Thoracic aorta (tissue), 2 donors: ENCODE measurements around the gene ZNRF3. TPM values are rescaled to one million over a fixed set of nuclear protein-coding genes. Genes with fewer than 3 reads are reported as not detected.

ENCODE experiments used
- ATAC-seq: fragments of 150-250 bp; one replicate; pipeline ENCODE4 v1.8.0; 2017; ENCODE audit warnings: low read depth; ENCODE audit not compliant: insufficient number of reproducible peaks, low FRiP score
- DNase-seq: peaks from one replicate; pipeline ENCODE4 v3.0.0-alpha.2; 2020; ENCODE audit warnings: low spot score
- H3K27ac ChIP-seq, 2 donors: fragments of 200-600 bp; sonication (generic); 1 replicate in 1 of 2; 2 replicates in 1 of 2; pipeline ENCODE4 v1.5.1; 2016; ENCODE audit warnings: mild to moderate bottlenecking in 2 of 2, moderate library complexity in 2 of 2
- H3K27me3 ChIP-seq: fragments of 200-600 bp; sonication (generic); replicated peaks from 2 replicates; pipeline ENCODE4 v1.6.0; 2016; ENCODE audit warnings: mild to moderate bottlenecking; ENCODE audit not compliant: insufficient read depth
- H3K36me3 ChIP-seq: fragments of 200-600 bp; sonication (generic); one replicate; pipeline ENCODE4 v1.5.1; 2016
- H3K4me1 ChIP-seq, 2 donors: fragments of 200-600 bp; sonication (generic); 1 replicate in 1 of 2; 2 replicates in 1 of 2; pipeline versions ENCODE4 v1.5.1 to v1.6.0; 2016; ENCODE audit warnings: low read depth in 2 of 2, mild to moderate bottlenecking in 1 of 2; ENCODE audit not compliant: control insufficient read depth in 1 of 2
- H3K4me3 ChIP-seq: fragments of 200-600 bp; sonication (generic); 2 replicates; pipeline ENCODE4 v1.5.1; 2016; ENCODE audit warnings: mild to moderate bottlenecking
- H3K9me3 ChIP-seq: fragments of 200-600 bp; sonication (generic); 2 replicates; pipeline ENCODE4 v1.5.1; 2016
- total RNA-seq, 2 donors: library from RNA; depleted of rRNA; stranded (reverse); fragments of >200 nt; gene quantifications; one replicate each; pipeline versions ENCODE4 v1.1.0 to v1.2.3, GENCODE V29; 2016
- TF ChIP-seq, protein P1 (sequence below): fragments of 200-600 bp; sonication (generic); IDR thresholded peaks from one replicate; pipeline ENCODE4 v1.5.1; 2019; ENCODE audit warnings: antibody characterized with exemption

ZNRF3 gene
- total RNA-seq, 2 donors from 2014 or later: 17.2 to 23.1 TPM

DNA sequence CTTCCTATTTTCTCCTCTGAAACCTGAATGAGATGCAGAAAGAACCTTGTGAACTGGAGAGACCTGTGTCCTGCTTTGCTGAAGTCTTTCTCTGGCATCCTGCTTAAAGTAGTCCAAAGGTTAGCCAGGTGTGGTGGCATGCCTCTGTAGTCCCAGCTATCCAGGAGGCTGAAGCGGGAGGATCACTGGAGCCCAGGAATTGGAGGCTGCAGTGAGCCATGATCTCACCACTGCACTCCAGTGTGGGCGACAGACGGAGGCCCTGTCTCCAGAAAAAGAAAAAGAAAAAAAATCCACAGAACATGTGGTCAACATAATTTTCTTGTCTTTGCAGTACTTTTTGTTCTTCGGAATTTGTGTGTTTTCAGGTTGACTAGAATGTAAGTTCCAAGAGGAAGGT is 187.1 kb downstream of the ZNRF3 start:
- Histone ChIP-seq H3K4me3 (no peak overlapping the region), H3K27ac (no peak overlapping the region), H3K36me3 (no peaks in the 10 kb centered on the region), H3K27me3 (no peaks in the 10 kb centered on the region), H3K4me1 (peaks cover 15 to 28% of the 10 kb centered on the region in 2 donors), H3K9me3 (no peaks in the 10 kb centered on the region)
- DNase-seq (no peak), ATAC-seq (no peak)
- TF ChIP-seq, protein P1, sequence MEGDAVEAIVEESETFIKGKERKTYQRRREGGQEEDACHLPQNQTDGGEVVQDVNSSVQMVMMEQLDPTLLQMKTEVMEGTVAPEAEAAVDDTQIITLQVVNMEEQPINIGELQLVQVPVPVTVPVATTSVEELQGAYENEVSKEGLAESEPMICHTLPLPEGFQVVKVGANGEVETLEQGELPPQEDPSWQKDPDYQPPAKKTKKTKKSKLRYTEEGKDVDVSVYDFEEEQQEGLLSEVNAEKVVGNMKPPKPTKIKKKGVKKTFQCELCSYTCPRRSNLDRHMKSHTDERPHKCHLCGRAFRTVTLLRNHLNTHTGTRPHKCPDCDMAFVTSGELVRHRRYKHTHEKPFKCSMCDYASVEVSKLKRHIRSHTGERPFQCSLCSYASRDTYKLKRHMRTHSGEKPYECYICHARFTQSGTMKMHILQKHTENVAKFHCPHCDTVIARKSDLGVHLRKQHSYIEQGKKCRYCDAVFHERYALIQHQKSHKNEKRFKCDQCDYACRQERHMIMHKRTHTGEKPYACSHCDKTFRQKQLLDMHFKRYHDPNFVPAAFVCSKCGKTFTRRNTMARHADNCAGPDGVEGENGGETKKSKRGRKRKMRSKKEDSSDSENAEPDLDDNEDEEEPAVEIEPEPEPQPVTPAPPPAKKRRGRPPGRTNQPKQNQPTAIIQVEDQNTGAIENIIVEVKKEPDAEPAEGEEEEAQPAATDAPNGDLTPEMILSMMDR: no peak

GRCh38 chr22:29071261-29072045 is 188.1 kb downstream of the ZNRF3 start:
- peak overlapping the region; percentile 81 for H3K4me3 ChIP-seq
- no peak for ATAC-seq
- no peaks in the 10 kb centered on the region for H3K36me3 ChIP-seq
- DNase-seq: no peak
- H3K9me3 ChIP-seq: no peaks in the 10 kb centered on the region
- no peak overlapping the region for H3K27ac ChIP-seq
- peaks cover 15 to 28% of the 10 kb centered on the region in 2 donors for H3K4me1 ChIP-seq
- no peaks in the 10 kb centered on the region for H3K27me3 ChIP-seq
- TF ChIP-seq, protein P1: peak; percentile 11

GRCh38 chr22:29072193-29072978 is 189.0 kb downstream of the ZNRF3 start:
- DNase-seq (peak; percentile 35), ATAC-seq (no peak)
- H3K27me3 ChIP-seq: no peaks in the 10 kb centered on the region
- H3K4me1 ChIP-seq: peaks cover 15 to 28% of the 10 kb centered on the region in 2 donors
- H3K27ac ChIP-seq: no peak overlapping the region
- no peaks in the 10 kb centered on the region for H3K9me3 ChIP-seq
- peak overlapping the region; percentile 81 for H3K4me3 ChIP-seq
- H3K36me3 ChIP-seq: no peaks in the 10 kb centered on the region
- TF ChIP-seq, protein P1: no peak

- Histone ChIP-seq H3K27ac (no peak within 1 kb of the TSS), H3K4me3 (peak within 1 kb of the TSS; percentile 82), H3K36me3 (no peaks in the 10 kb centered on the region), H3K27me3 (no peaks in the 10 kb centered on the region), H3K9me3 (no peaks in the 10 kb centered on the region), H3K4me1 (peaks cover 15 to 28% of the 10 kb centered on the region in 2 donors)
- DNase-seq (no peak), ATAC-seq (peak; percentile 74)
- TF ChIP-seq, protein P1: no peak
Measured at GRCh38 chr22:29072979-29073617, 189.7 kb downstream of the ZNRF3 start, which contains the start of gene KREMEN1. Gene KREMEN1 (plus strand): TSS chr22:29073035. CDS start chr22:29073131, 96 bp downstream.
